ENCODE data around the gene SCO1. TPM values are rescaled to one million over a fixed set of nuclear protein-coding genes. Genes with fewer than 3 reads are reported as not detected.

The SCO1 gene
- total RNA-seq, 4 donors from 2014 or later: 11.3 to 33.8 (median 16.2) TPM

GRCh38 chr17:10628756-10629155, 68.6 kb downstream of the SCO1 start:
- TF ChIP-seq CTCF (IDR thresholded peaks at IDR 0.05): no peak
- TF ChIP-seq POLR2A (IDR thresholded peaks at IDR 0.05): no peak
- WGBS, 2 donors: 86 to 93% methylated on average over 13 of the region's 13 CpGs
- intact Hi-C loops (cut with DNase I; ENCODE audit: low total_unique reads): no loop called here
- no peak for DNase-seq (ENCODE audit: low spot score in 2 of 2)
- H3K4me3 ChIP-seq (ENCODE audit: low read depth, poor library complexity, severe bottlenecking): no peak overlapping the region

- intact Hi-C loops (cut with DNase I; ENCODE audit: low total_unique reads): no loop called here
- H3K4me3 ChIP-seq (ENCODE audit: low read depth, poor library complexity, severe bottlenecking): no peak overlapping the region
- DNase-seq (ENCODE audit: low spot score in 2 of 2): no peak
- WGBS, 2 donors: 79 to 82% methylated on average over 9 of the region's 9 CpGs
- TF ChIP-seq CTCF (IDR thresholded peaks at IDR 0.05): no peak
- TF ChIP-seq POLR2A (IDR thresholded peaks at IDR 0.05): no peak
Measured at GRCh38 chr17:10626390-10626789, 70.9 kb downstream of the SCO1 start.

GRCh38 chr17:10624969-10625368, 72.4 kb downstream of the SCO1 start:
- WGBS, 2 donors: 75 to 76% methylated on average over 11 of the region's 11 CpGs
- no peak for TF ChIP-seq CTCF (IDR thresholded peaks at IDR 0.05)
- TF ChIP-seq POLR2A (IDR thresholded peaks at IDR 0.05): no peak
- DNase-seq (ENCODE audit: low spot score in 2 of 2): no peak
- H3K4me3 ChIP-seq (ENCODE audit: low read depth, poor library complexity, severe bottlenecking): no peak overlapping the region
- intact Hi-C loops (cut with DNase I; ENCODE audit: low total_unique reads): no loop called here

- TF ChIP-seq CTCF (IDR thresholded peaks at IDR 0.05) (no peak), POLR2A (IDR thresholded peaks at IDR 0.05) (no peak)
- no peak for DNase-seq (ENCODE audit: low spot score in 2 of 2)
- H3K4me3 ChIP-seq (ENCODE audit: low read depth, poor library complexity, severe bottlenecking): no peak overlapping the region
- WGBS, 2 donors: 52 to 58% methylated on average over 10 of the region's 10 CpGs
- intact Hi-C loops (cut with DNase I; ENCODE audit: low total_unique reads): no loop called here
Measured at GRCh38 chr17:10623737-10624338, 73.5 kb downstream of the SCO1 start.

GRCh38 chr17:10622617-10623485, 74.5 kb downstream of the SCO1 start:
- no peak overlapping the region for H3K4me3 ChIP-seq (ENCODE audit: low read depth, poor library complexity, severe bottlenecking)
- intact Hi-C loops (cut with DNase I; ENCODE audit: low total_unique reads): no loop called here
- peak in 1 of 2 donors; percentile 26 for DNase-seq (ENCODE audit: low spot score in 2 of 2)
- no peak for TF ChIP-seq POLR2A (IDR thresholded peaks at IDR 0.05)
- no peak for TF ChIP-seq CTCF (IDR thresholded peaks at IDR 0.05)
- WGBS, 2 donors: 48 to 60% methylated on average over 14 of the region's 14 CpGs

Other genes starting within 250 kb of the SCO1 start
- not detected for gene MYH4, start 228.0 kb downstream of the SCO1 start, total RNA-seq
- under 1 TPM in 2 of 4 donors, not detected in 2; 0.02 to 0.19 TPM for gene MYH1, start 179.0 kb downstream of the SCO1 start, total RNA-seq
- gene MYH2, start 147.9 kb downstream of the SCO1 start, total RNA-seq: 1 to 10 TPM in 1 of 4 donors, under 1 TPM in 1, not detected in 2; 0.37 to 1.8 TPM
- 1 to 10 TPM; 1.2 to 1.5 (median 1.4) TPM for gene MYH3, start 40.2 kb downstream of the SCO1 start, total RNA-seq
- gene ADPRM, start 61 bp upstream of the SCO1 start, total RNA-seq: 10 to 100 TPM in 3 of 4 donors, 1 to 10 TPM in 1; 9.5 to 23.4 (median 16.6) TPM
- 10 to 100 TPM in 1 of 4 donors, 1 to 10 TPM in 3; 2.8 to 54.5 (median 3.7) TPM for gene TMEM220, start 32.5 kb upstream of the SCO1 start, total RNA-seq
- gene TMEM238L, start 106.6 kb upstream of the SCO1 start, total RNA-seq: 1 to 10 TPM in 3 of 4 donors, under 1 TPM in 1; 0.23 to 7.0 (median 3.1) TPM
- gene PIRT, start 140.6 kb upstream of the SCO1 start, total RNA-seq: under 1 TPM in 2 of 4 donors, not detected in 2; 0.06 to 0.42 TPM

Measured in lower leg skin (tissue), 4 donors.